ENCODE data around the gene SLC30A2.

Gene SLC30A2

DNA sequence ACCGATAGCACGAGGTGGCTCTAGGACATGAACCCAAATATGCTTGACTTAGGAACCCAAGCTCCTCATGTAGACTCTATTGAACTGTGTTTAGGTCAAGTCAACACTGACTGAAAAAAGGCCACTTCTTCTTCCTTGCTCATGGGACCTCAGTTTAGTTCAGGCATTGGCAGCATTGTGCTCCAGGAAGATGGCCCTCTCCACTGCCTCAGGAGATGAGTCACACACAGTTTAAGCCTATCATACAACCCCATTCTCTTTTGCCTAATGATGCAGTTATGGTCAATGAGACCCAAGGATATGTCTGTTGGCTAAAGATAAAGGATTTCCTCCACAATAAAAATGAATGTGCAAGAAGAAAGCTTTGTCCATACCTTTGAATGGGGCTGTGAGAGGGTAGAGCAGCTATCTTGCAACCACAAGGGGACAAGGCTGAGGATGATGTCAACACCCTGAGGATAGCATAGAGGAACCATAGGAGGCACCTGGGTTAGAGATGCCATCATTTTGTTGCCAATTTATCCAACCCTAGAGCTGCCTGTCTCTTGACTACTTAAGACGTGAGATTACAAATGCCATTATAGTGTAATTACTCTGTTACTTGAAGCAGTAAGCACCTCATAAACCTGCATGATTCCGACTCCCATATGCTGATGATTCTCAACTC is 24.5 kb upstream of the SLC30A2 start:
- DNase-seq (ENCODE audit: low read depth): peak; percentile 6

DNA sequence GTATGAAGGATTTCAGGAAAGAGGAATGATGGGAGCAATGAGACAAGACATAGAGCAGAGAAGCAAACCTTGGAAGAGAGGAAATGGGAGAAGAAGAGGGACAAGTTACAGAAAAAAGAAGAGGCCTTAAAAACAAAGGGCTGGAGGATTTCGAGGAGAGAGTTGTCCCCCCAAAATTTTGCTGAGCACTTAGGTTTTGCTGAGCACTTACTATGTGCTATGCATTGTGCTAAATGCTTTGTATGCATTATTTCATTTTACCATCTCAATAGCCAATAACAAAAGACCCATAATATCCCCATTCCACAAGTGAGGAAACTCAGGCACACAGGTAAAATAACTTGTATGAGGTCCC is 24.0 kb upstream of the SLC30A2 start:
- no peak for DNase-seq (ENCODE audit: low read depth)

DNA sequence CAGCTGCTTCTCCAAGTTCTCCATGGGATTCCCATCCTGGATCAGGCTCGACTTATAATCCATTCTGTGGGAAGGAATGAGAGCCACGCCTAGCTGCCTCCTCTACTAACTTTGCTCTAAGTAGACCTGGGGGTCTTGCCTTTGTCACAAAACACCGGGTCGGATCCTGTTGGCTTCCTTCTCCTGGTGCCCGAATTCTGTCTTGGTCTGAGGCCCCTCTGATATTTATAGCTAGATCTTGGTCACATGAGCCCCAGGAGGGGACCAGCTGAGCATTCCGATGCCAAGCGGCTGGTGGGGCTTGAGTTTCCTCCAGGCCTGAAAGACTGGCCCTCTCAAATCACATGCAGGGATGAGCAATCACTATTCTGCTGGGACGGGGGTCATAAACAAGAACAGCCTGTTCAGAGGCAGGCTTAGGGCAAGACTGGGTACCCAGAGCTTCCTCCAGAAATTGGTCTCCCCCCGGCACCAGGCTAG is 21.6 kb upstream of the SLC30A2 start, which contains the start of gene TRIM63:
Gene TRIM63 (minus strand): TSS at position 199 of the 480 bp plus-strand sequence. CDS start 136 bp downstream, at position 63.
- peak; percentile 15 for DNase-seq (ENCODE audit: low read depth)

DNA sequence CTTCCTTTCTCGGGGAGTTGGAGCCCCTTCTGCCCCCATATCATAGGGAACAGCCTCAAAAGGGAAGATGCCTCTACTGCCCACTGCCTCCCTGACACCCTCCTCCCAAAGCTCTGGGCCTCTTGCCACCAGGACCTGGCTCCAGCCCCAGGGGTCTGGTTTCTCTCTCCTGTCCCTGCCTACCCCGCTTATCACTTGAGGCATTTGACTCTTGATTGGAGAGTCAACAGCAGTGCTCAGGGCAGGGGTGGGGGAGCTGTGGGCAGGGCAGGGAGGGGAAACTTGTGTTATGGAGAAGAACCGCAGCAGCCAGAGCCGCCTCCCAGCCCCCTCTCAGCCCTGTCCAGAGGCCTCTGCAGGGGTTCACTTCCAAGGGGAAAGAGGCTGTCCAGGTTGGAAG is 20.9 kb upstream of the SLC30A2 start:
- no peak for DNase-seq (ENCODE audit: low read depth)

DNA sequence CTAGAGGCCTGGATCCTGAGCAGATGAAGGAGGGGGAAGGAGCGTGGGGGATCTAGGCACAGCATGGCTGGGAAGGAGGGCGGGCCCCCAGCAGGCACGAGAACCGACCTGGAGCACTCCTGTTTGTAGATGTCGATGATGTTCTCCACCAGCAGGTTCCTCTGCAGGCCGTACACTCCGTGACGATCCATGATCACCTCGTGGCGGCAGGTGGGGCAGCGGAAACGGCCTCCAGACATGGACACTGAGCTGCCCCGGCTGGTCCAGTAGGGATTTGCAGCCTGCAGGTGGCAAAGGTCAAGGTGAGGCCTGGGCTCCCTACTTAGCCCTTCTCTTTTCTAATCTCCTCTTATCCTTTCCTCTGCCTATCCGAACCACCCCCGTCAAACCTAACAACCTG is 20.2 kb upstream of the SLC30A2 start:
- no peak for DNase-seq (ENCODE audit: low read depth)

DNA sequence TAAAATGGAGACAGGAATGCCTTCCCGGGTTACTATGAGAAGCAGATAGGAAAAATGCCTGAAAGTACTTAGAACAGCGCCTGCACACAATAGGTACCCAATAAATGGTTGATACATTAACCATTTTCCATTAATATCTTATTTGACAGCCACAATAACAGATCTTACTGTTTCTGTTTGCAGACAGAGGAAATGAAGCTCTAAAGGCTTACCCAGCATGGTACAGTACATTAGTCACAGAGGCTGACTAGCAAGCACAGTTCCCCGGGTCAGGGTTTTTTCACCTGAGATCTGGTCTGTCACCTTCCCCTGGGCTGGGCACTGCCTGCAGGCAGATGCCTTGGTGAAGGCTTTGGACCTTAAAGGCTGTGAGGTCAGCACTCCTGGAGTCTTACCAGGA is 18.6 kb upstream of the SLC30A2 start:
- peak; percentile 14 for DNase-seq (ENCODE audit: low read depth)

DNA sequence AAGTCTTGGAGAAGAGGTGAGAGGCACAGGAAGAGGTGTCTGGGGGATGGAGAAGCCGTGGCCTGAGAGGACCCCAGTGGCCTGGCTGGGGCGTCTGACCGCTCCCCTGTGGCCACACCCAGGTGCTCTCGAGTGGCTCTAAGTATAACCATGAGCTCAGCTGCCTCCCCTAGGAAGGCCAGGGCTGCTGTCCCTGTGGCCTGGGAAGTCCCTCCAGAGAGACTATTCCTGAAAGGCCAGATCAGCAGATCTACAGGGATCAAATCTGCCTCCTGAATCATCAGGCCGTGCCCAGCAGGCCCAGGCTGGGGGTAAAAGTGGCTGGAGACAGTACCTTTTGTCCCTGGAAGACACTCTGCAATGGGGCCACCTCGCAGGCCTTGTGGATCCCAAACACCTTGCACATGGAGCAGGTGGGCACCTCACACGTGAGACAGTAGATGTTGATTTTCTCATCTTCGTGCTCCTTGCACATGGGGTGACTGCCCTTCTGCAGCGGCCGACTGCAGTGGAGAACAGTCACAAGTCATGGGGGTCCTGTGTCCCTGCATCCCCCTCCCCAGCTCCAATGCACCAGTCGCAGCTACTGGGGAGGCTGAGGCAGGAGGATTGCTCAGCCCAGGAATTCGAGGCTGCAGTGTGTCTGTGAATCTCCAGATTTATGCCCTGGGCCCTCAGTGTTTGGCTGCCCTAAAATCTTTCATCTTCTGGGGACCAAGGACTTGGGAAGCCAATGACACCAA is 15.1 kb upstream of the SLC30A2 start:
- DNase-seq (ENCODE audit: low read depth): no peak

DNA sequence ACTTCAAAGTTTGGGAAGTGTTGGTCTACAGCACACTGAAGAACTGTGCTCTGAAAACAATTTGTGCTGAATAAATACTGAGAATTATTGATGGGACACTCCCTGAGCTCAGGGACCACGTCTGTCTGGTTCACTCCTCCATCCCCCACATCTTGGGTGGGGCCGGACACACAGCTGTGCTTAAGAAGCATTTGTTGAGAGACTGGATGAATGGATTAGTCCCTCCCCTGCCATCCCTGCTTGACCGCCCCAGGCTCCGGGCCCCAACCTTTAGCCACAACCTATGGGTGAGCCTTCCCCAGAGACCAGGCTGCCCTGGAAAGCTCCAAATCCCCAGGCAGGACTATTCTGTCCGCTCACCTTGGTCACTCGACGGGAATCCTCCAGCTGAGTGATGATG is 14.0 kb upstream of the SLC30A2 start:
- DNase-seq (ENCODE audit: low read depth): no peak

DNA sequence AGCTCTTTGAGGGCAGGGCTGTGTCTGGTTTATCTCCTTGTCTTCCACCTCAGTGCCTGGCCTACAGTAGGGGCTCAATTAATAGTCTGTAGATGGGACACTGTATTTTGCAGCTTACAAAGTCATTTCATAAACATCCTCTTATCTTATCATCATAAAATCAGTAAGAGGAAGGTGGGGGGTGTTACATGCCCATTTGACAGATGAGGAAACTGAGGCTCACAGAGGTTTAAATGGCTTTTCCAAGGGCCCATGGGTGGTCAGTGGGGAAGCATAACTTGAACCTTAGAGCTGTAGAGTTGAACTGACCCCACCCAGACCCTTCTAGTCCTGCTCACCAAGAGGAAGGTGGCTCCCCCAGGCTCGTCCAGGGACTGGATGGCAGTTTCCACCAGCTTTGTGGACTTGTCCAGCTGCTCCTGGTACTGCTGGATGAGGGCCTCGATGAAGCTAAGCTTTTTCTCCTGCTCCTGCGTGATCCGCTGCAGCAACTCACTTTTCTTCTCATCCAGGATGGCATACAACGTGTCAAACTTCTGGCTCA is 12.2 kb upstream of the SLC30A2 start:
- DNase-seq (ENCODE audit: low read depth): no peak

DNA sequence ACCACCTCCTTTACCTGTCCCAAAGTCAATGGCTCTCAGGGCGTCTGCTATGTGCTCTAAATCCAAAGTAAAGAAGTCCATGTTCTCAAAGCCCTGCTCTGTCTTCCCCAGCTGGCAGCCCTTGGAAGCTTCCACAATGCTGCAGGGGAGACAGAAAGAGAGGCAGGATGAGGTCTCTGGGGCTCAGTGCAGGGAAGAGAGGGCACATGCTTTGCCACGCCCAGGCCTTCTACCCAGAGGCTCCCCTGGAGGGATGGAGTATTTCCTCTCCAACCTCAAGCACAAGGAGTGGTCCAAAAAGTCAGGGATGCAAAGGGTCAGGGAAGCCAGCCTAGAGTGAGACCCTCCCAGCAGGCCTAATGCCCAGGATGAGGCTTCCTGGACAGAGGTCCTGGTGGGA is 11.3 kb upstream of the SLC30A2 start:
- no peak for DNase-seq (ENCODE audit: low read depth)

DNA sequence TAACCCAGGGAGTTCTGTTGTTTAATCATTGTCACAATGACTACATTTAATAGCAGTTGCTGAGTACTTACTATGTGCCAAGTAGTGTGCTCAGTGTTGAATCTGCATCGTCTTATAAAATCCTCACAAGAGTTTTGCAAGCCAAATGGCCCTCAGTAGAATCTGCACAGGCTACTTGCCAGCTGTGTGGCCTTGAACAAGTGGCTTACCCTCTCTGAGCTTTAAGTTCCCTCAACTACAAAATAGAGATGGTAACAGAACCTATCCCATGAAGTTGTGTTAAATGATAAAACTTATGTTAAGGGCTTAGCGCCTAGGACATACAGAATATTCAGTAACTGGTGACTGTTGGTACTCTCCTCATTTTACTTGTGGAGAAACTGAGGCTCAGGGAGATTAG is 9.1 kb upstream of the SLC30A2 start:
- DNase-seq (ENCODE audit: low read depth): no peak

DNA sequence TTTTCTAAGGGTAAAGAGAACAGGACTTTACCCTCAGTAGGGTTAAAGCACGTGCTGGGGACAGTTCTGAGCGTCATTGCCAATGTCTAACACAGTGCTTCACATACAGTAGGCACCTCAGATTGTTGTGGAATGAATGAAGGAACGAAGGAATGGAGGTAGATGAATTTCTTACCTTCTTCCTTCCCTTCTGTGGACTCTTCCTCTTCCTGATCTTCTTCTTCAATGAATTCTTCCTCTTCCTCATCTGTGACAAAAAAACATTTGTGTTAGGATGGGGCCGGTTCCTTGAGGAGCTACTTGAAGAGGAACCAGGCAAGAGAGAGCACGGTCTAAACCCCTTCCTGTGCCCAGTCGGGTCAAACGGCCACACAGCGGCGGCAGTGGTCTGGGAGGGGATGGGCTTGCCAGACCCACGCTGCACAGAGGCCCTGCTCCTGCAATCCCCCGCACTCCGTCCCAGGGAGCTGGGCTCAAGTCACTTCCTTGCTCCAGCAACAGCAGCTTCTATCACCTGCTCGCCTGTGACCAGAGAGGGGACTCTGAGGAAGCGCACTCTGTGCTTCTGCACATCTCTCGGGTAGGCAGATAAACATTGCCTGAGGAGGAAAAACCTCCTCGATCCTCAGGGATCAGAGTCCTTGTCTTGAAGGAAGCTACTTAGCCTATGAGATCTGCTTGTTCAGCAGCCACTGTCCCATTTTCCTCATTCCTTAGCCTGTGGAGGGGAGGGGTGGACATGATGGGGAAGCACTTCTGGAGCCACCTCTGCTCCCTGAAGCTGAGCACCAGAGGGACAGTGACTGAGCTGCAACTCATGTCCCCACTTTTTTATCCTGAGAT is 8.0 kb upstream of the SLC30A2 start:
- no peak for DNase-seq (ENCODE audit: low read depth)

DNA sequence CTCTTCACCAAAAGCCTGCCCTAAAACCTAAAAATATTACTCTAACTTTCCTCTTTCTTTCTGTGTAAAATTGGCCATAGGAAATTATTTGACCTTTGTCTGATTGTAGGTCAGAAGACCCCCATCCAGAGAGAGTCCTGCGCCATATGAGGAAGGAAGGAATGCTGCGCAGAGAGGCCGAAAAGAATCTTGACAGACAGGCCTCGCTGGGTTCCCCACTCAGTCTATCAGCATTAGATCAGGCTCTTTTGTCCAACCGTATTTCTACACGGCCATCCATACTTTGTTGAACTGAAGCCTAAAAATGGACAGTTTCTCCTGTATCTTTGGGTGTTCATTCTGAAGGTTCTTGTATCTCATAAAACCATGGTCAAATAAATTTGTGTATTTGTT is 4.3 kb upstream of the SLC30A2 start:
- no peak for DNase-seq (ENCODE audit: low read depth)

DNA sequence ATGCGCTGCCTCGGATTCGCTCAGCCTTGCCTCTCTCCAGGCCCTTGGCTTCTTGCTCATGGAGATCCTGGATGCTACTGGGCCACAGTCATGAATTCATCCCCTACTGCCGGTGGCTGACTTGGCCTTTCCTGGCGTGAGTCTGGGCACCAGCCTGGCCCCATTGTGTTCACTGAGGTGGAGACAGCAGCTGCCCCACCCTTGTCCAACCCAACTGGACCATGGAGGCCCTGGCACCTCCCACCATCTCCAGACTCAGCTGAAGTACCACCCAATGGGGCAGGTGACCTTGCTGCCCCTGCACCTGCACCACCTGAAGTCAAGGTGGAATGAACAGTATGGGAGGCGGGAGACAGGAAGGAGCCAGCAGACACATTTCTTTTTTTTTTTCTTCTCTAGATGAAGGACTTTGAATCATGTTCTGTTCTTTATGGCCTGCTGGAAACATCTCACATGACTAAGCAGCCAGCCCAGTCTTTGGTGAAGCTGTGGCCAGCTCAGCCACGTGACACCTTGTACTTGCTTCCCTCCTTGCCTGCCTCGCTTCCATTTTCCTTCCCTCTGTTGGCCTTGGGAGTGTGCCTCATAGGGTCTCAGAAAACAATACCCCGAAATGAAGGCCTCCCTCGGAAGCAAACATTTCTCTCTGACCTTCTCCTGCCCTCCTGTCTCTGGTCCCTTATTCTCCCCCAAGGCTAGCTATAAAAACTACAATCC is 3.8 kb upstream of the SLC30A2 start:
- DNase-seq (ENCODE audit: low read depth): peak; percentile 19

DNA sequence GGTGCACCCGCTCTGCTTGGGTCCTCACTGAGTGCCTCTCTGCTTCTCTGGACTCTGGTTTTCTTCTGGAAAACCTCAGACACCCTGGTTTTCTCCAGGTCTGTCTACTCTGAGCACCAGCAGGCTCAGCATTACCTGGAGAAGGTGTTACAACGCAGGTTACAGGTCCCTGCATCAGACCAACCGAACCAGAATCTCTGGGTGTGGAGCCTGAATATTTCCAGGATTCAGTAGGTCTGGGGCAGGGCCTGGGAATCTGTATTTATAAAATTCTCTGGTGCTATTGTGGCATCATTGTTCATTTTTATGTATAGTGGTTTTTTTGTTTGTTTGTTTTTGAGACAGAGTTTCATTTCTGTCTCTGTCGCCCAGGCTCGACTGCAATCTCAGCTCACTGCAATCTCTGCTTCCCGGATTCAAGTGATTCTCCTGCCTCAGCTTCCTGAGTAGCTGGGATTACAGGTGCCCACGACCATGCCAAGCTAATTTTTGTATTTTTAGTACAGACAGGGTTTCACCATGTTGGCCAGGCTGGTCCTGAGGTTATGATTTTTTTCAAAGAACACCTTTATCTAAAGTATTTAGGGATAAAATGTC is 1.5 kb upstream of the SLC30A2 start:
- no peak for DNase-seq (ENCODE audit: low read depth)

DNA sequence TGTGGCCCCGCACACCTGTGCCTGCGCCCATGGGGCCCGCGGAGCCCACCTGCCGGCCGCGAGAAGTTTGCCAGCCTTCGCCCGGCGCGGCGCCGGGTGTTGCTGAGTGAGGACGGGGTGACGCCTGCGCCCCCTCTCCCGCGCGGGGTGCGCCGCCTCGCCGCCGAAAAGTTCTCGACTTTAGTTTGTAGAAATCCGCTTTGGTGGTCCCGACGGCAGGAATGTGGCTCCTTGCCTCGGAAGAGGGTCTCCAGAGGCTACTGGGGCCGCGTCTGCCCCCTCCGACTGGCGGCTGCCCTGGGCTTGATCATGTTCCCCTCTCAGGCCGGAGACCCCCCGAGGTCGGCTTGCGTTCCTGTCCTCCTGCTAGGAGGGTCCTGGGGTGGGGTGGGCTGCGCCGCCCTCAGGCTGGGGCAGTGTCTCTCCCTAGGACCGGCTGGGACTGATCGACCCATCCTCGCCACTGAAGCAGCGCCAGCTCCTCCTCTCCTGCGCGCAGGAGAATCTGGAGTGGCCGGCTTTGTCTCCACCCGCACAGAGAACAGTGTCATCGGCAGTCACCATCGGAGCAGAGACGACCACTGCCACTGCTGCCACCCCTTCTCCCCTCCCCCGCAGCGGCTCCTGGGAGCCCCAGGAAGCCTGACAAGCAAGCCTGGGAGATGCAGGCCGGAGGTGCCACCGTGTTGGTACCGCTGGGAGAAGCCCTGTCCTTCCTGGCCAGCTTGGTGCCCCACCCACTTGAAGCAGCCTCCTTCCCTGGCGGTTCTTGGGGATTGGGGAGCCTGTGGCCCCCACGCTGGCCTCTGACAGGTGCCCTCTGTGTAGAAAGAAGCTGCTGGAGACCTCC is 553 bp upstream of the SLC30A2 start:
- no peak for DNase-seq (ENCODE audit: low read depth)

DNA sequence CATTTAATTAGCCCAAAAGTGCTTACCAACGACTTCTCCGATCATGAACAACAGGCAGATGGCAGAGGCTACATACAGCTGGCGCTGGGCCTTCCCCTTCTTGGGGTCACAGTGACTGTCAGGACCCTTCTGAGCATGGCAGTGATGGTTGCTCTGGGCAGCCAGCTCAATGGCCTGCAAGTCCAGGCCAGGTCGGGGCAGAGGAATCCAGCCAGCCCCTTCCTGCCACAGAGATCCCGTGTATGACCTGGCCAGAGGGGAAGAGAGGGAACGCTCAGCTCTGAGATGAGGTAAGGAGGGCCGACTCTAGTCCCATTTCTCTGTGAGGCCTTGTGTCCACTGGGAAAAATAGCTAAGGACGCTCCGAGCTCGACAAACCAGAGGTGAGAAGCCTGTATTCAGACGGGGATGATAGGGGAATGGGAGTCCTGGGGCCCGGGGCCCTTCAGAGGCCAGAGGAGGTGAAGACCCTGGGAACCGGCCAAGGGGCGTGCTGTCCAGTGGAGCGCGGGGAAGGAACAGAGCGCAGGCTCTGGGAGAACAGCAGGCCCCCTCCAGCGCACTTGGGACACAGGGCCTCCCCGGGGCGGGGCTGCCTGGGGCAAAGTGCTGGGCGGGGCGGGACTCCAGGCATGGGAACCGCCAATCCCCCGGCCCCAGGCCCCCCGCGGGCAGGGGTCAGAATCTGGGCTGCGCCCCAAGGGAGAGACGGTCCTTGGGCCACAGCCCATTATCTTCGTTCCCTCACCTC is 772 bp downstream of the SLC30A2 start:
- DNase-seq (ENCODE audit: low read depth): no peak

DNA sequence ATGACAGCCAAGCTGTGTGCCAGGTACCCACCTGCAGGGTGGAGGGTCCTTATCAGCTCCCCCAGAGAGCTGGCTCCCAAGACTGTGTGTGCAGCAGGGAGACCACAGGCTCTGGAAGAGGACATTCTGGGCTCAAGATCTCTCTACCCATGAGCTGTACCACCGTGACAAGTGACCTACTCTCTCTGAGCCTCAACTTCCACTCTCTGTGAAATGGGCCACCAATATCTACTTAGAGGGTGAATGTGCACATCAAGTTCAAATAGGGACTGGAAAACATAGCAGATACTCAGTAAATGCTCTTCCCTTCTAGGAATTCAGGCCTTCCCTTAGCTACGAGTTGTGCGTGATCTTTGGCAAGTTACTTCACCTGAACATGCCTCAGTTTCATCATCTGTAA is 1.5 kb downstream of the SLC30A2 start:
- DNase-seq (ENCODE audit: low read depth): no peak

DNA sequence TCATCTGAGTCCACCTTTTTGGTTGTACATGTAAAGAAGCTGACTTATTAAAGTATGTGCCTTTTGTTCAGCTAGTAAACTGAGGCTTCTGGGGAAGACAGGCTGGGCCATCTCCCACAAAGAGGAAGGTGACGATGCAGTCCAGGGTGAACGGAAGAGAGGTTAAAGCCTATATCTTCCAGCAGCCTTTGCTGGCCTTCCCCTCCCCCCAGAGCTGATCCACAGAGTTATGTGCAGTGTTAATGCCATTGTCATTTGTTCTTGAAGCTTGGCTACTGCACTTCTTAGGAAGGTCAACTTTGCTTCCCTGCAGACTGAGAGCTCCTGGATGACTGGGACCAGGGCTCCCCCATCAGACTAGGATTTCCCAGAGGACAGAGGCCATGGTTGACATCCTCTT is 2.2 kb downstream of the SLC30A2 start:
- DNase-seq (ENCODE audit: low read depth): no peak

DNA sequence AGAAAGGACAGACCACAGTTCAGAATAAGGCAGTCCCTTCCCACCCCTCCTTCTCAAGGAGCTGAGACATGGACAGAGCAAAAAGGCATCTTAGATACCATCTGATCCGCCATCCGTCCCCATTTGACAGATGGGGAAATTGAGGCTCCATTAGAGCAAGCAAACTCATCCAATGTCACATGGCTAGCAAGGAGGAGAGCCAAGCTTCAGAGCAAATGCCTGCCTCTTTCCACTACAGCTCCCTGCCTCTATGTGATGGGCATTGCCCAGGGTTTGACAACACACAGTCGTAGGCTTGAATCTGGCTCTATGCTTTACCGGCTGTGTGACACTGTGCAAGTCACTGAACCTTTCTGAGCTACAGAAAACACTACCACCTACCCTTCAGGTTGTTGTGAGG is 3.9 kb downstream of the SLC30A2 start:
- DNase-seq (ENCODE audit: low read depth): no peak
